Testis (tissue), 3 donors: Measurements from ENCODE around the gene SCN4A. TPM values are rescaled to one million over a fixed set of nuclear protein-coding genes. Genes with fewer than 3 reads are reported as not detected.

Experiments
- DNase-seq: peaks from one replicate; pipeline ENCODE4 v3.0.0-alpha.2; 2019
- H3K27ac ChIP-seq, 2 donors: fragments of 200-600 bp; sonication (generic); one replicate each; pipeline ENCODE4 v1.5.1; 2019
- H3K27me3 ChIP-seq: fragments of 200-600 bp; sonication (generic); one replicate; pipeline ENCODE4 v1.5.1; 2019
- H3K36me3 ChIP-seq: fragments of 200-600 bp; sonication (generic); one replicate; pipeline ENCODE4 v1.5.1; 2017; ENCODE audit warnings: low read depth; ENCODE audit errors: missing control alignments
- H3K4me1 ChIP-seq: fragments of 200-600 bp; sonication (generic); one replicate; pipeline ENCODE4 v1.5.1; 2019
- H3K4me3 ChIP-seq, 2 donors: fragments of 200-600 bp; sonication (generic); one replicate each; pipeline ENCODE4 v1.5.1; 2017 to 2019
- H3K9me3 ChIP-seq: fragments of 200-600 bp; sonication (generic); one replicate; pipeline ENCODE4 v1.5.1; 2017
- POLR2A ChIP-seq: fragments of 450-650 bp; IDR thresholded peaks from one replicate; pipeline ENCODE4 v1.6.1; 2017; ENCODE audit warnings: antibody characterized with exemption, mild to moderate bottlenecking, moderate library complexity
- WGBS, 2 donors: methylation state at CpG; one replicate each; pipeline ENCODE4 v1.1.5; 2018; 5-methylcytosine and 5-hydroxymethylcytosine counted together
- intact Hi-C: fragments of 100-400 bp; cut with DNase I; formaldehyde crosslinking; loops from one replicate; pipeline ENCODE4 v1.15.1; 2023; ENCODE audit warnings: low total_unique reads
- polyA plus RNA-seq: library from polyadenylated mRNA; stranded (reverse); fragments of 350-450 nt; fragmentation: Illumina TruSeq; extraction: RNeasy Lipid Tissue Mini Kit (QIAGEN cat#74804); gene quantifications from one replicate; pipeline ENCODE4 v1.2.3, GENCODE V29; 2014; ENCODE audit warnings: low read depth, low replicate concordance; ENCODE audit not compliant: insufficient read depth
- total RNA-seq, 2 donors: library from RNA; depleted of rRNA; stranded (reverse); fragments of >200 nt; gene quantifications; one replicate each; pipeline ENCODE4 v1.2.3, GENCODE V29; 2016
- TF ChIP-seq, protein P1 (sequence below), 3 experiments: fragments of 450-650 bp in 2 of 3; fragments of 200-600 bp in 1 of 3; sonication (generic) in 1 of 3; IDR thresholded peaks; one replicate each; pipeline ENCODE4 v1.5.1; 2016 to 2019; ENCODE audit warnings: antibody characterized with exemption in 3 of 3, mild to moderate bottlenecking in 2 of 3, moderate library complexity in 1 of 3

The SCN4A gene
- total and polyA plus RNA-seq, 3 donors from 2014 or later: 2.0 to 2.8 (median 2.3) TPM

- no peaks in the 10 kb centered on the region for H3K9me3 ChIP-seq
- intact Hi-C loops: no loop called here
- TF ChIP-seq, protein P1, sequence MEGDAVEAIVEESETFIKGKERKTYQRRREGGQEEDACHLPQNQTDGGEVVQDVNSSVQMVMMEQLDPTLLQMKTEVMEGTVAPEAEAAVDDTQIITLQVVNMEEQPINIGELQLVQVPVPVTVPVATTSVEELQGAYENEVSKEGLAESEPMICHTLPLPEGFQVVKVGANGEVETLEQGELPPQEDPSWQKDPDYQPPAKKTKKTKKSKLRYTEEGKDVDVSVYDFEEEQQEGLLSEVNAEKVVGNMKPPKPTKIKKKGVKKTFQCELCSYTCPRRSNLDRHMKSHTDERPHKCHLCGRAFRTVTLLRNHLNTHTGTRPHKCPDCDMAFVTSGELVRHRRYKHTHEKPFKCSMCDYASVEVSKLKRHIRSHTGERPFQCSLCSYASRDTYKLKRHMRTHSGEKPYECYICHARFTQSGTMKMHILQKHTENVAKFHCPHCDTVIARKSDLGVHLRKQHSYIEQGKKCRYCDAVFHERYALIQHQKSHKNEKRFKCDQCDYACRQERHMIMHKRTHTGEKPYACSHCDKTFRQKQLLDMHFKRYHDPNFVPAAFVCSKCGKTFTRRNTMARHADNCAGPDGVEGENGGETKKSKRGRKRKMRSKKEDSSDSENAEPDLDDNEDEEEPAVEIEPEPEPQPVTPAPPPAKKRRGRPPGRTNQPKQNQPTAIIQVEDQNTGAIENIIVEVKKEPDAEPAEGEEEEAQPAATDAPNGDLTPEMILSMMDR (IDR thresholded peaks at IDR 0.05): no peak
- no peak for TF ChIP-seq POLR2A
- H3K27me3 ChIP-seq: no peaks in the 10 kb centered on the region
- H3K4me3 ChIP-seq: no peak overlapping the region
- no peaks in the 10 kb centered on the region for H3K36me3 ChIP-seq
- no peak for DNase-seq
- WGBS, 2 donors: 90 to 91% methylated on average over 22 to 23 of the region's 23 CpGs
- no peaks in the 10 kb centered on the region for H3K4me1 ChIP-seq
- H3K27ac ChIP-seq: no peak overlapping the region
These were observed 31.0 kb downstream of the SCN4A start for GRCh38 chr17:63941751-63942150.

DNA sequence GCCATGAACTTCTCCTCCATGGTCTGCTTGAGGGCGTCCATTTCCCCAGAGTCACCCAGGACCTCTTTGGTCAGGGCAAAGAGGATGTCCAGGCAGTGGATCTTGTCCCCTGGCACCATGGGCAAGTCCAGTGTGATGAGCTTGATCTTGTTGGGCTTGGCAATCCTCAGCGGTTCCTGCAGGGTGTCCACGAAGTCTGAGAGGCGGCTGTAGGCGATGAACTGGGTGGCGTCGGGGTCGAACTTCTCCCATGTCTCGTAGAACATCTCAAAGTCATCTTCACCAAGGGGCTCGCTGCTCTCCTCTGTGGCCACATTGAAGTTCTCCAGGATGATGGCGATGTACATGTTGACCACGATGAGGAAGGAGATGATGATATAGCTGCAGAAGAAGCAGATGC is 31.6 kb downstream of the SCN4A start:
- intact Hi-C loops: no loop called here

GRCh38 chr17:63940584-63940983 is 32.1 kb downstream of the SCN4A start:
- Histone ChIP-seq H3K4me3 (no peak overlapping the region), H3K36me3 (no peaks in the 10 kb centered on the region), H3K27ac (no peak overlapping the region), H3K9me3 (no peaks in the 10 kb centered on the region), H3K4me1 (no peaks in the 10 kb centered on the region), H3K27me3 (no peaks in the 10 kb centered on the region)
- no peak for DNase-seq
- WGBS, 2 donors: 97% methylated on average over 14 of the region's 14 CpGs; no CpG with 5 or more reads in 1 of the 2 donors
- intact Hi-C loops: no loop called here
- TF ChIP-seq POLR2A: no peak
- TF ChIP-seq, protein P1 (IDR thresholded peaks at IDR 0.05): no peak

More for the DNA sequence above, 31.6 kb downstream of the SCN4A start:
- no peak overlapping the region for H3K27ac ChIP-seq
- no peak overlapping the region for H3K4me3 ChIP-seq
- no peaks in the 10 kb centered on the region for H3K4me1 ChIP-seq
- H3K27me3 ChIP-seq: no peaks in the 10 kb centered on the region
- no peaks in the 10 kb centered on the region for H3K9me3 ChIP-seq
- TF ChIP-seq, protein P1 (IDR thresholded peaks at IDR 0.05): no peak
- no peak for TF ChIP-seq POLR2A
- WGBS, 2 donors: 93 to 99% methylated on average over 12 of the region's 12 CpGs
- no peak for DNase-seq
- H3K36me3 ChIP-seq: no peaks in the 10 kb centered on the region

DNA sequence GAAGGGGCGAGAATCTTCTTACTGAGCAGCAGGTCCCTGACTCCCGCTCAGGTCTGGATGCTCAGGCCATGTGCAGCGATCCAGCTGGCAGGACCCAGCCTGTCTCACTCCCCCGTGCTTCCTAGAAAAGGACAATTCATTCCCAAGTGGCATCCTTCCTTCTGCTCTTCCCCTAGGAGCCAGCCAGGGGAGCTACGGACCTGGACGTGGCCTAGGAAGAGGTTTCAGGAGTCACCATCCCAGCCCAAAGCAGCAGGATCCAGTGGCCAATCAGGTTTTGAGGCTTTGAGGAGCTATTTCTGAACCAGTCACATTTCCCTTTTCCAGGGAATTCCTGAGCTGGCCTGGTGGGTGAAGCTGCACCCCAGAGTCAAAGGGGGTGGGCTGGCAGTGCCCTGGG is 32.8 kb downstream of the SCN4A start:
- DNase-seq: no peak
- H3K9me3 ChIP-seq: no peaks in the 10 kb centered on the region
- H3K27ac ChIP-seq: no peak overlapping the region
- H3K4me1 ChIP-seq: no peaks in the 10 kb centered on the region
- intact Hi-C loops: no loop called here
- H3K27me3 ChIP-seq: no peaks in the 10 kb centered on the region
- no peak overlapping the region for H3K4me3 ChIP-seq
- 55 to 67% methylated on average over 6 of the region's 6 CpGs for WGBS, 2 donors
- no peaks in the 10 kb centered on the region for H3K36me3 ChIP-seq
- TF ChIP-seq POLR2A: no peak
- TF ChIP-seq, protein P1 (IDR thresholded peaks at IDR 0.05): no peak

- DNase-seq: no peak
- Histone ChIP-seq H3K4me3 (no peak overlapping the region), H3K36me3 (no peaks in the 10 kb centered on the region), H3K4me1 (no peaks in the 10 kb centered on the region), H3K27ac (no peak overlapping the region), H3K27me3 (no peaks in the 10 kb centered on the region), H3K9me3 (no peaks in the 10 kb centered on the region)
- no peak for TF ChIP-seq POLR2A
- TF ChIP-seq, protein P1 (IDR thresholded peaks at IDR 0.05): no peak
- intact Hi-C loops: no loop called here
- 89 to 99% methylated on average over 6 to 9 of the region's 9 CpGs for WGBS, 2 donors
These were observed 33.3 kb downstream of the SCN4A start for GRCh38 chr17:63939401-63939800.
